WTC11 (cell line): Measurements from ENCODE around the gene PSKH1. TPM values are rescaled to one million over a fixed set of nuclear protein-coding genes. Genes with fewer than 3 reads are reported as not detected.

Experiments used
- ATAC-seq: fragments of 200-7000 bp; cut with Tn5 transposase; 2 replicates; pipeline ENCODE4 v1.10.0; 2021; ENCODE audit warnings: mild to moderate bottlenecking, moderate library complexity
- CTCF ChIA-PET: fragments of 300-600 bp; sonication (Branson Sonifier 250); formaldehyde crosslinking; loops from one replicate; lab custom pipeline; 2021; ENCODE audit warnings: antibody characterized with exemption; lab: Charles Lee
- POLR2A ChIA-PET: fragments of 350-600 bp; sonication (Branson Sonifier 250); formaldehyde crosslinking; loops from one replicate; lab custom pipeline; 2021; ENCODE audit warnings: antibody characterized with exemption; lab: Charles Lee
- DNase-seq: peaks from one replicate; pipeline ENCODE4 v3.0.0; 2021; ENCODE audit warnings: low spot score
- H3K27ac Mint-ChIP-seq: 2 replicates; pipeline ENCODE4 v1.8.0; 2021; ENCODE audit warnings: mixed read lengths
- H3K27me3 Mint-ChIP-seq: 2 replicates; pipeline ENCODE4 v1.8.0; 2021; ENCODE audit warnings: low read depth, mild to moderate bottlenecking, moderate library complexity, mixed read lengths
- H3K36me3 Mint-ChIP-seq: 2 replicates; pipeline ENCODE4 v1.8.0; 2021; ENCODE audit warnings: mixed read lengths
- H3K4me1 Mint-ChIP-seq: 2 replicates; pipeline ENCODE4 v1.8.0; 2022; ENCODE audit warnings: mixed read lengths
- H3K4me3 Mint-ChIP-seq: 2 replicates; pipeline ENCODE4 v1.8.0; 2021; ENCODE audit warnings: mild to moderate bottlenecking, moderate library complexity, mixed read lengths
- H3K9me3 Mint-ChIP-seq: 2 replicates; pipeline ENCODE4 v1.8.0; 2021; ENCODE audit warnings: mixed read lengths
- ATF2 ChIP-seq: sonication (generic); formaldehyde crosslinking; IDR thresholded peaks from 2 replicates; pipeline ENCODE4 v1.8.1; 2022; ENCODE audit warnings: low read depth, missing genetic modification reagents, borderline replicate concordance
- FOXP1 ChIP-seq: sonication (generic); formaldehyde crosslinking; IDR thresholded peaks from 2 replicates; pipeline ENCODE4 v1.8.0; 2022; ENCODE audit warnings: missing genetic modification reagents, mild to moderate bottlenecking, moderate library complexity, borderline replicate concordance
- GTF2I ChIP-seq: fragments of 250-450 bp; sonication (Bioruptor Pico); conservative IDR thresholded peaks from 2 replicates; pipeline ENCODE4 v1.4.0; 2021; ENCODE audit warnings: mild to moderate bottlenecking
- JAZF1 ChIP-seq: fragments of 250-450 bp; sonication (Bioruptor Pico); IDR thresholded peaks from 2 replicates; pipeline ENCODE4 v1.9.0; 2021; ENCODE audit warnings: moderate library complexity, mild to moderate bottlenecking, inconsistent platforms
- MXD4 ChIP-seq: fragments of 250-450 bp; sonication (Bioruptor Pico); IDR thresholded peaks from 2 replicates; pipeline ENCODE4 v1.8.0; 2021; ENCODE audit warnings: mild to moderate bottlenecking, moderate library complexity, borderline replicate concordance
- NFATC4 ChIP-seq: fragments of 250-450 bp; sonication (Bioruptor Pico); IDR thresholded peaks from 2 replicates; pipeline ENCODE4 v1.9.0; 2021; ENCODE audit warnings: mild to moderate bottlenecking
- NFYB ChIP-seq: sonication (generic); formaldehyde crosslinking; conservative IDR thresholded peaks from 2 replicates; pipeline ENCODE4 v1.8.0; 2022; ENCODE audit warnings: low read depth, missing genetic modification reagents
- NR1H2 ChIP-seq: sonication (generic); formaldehyde crosslinking; IDR thresholded peaks from 2 replicates; pipeline ENCODE4 v1.9.0; 2021; ENCODE audit warnings: mild to moderate bottlenecking, moderate library complexity, missing genetic modification reagents
- NR2C2 ChIP-seq: sonication (generic); formaldehyde crosslinking; IDR thresholded peaks from 2 replicates; pipeline ENCODE4 v1.8.0; 2022; ENCODE audit warnings: mild to moderate bottlenecking, missing genetic modification reagents
- PRDM15 ChIP-seq: sonication (generic); formaldehyde crosslinking; IDR thresholded peaks from 2 replicates; pipeline ENCODE4 v1.8.0; 2022; ENCODE audit warnings: missing genetic modification reagents
- RELA ChIP-seq: sonication (generic); formaldehyde crosslinking; IDR thresholded peaks from 2 replicates; pipeline ENCODE4 v1.8.1; 2022; ENCODE audit warnings: missing genetic modification reagents, mild to moderate bottlenecking, borderline replicate concordance
- SOX15 ChIP-seq: fragments of 250-450 bp; sonication (Bioruptor Pico); IDR thresholded peaks from 2 replicates; pipeline ENCODE4 v1.9.0; 2021; ENCODE audit warnings: mild to moderate bottlenecking
- SP1 ChIP-seq: sonication (generic); formaldehyde crosslinking; conservative IDR thresholded peaks from 2 replicates; pipeline ENCODE4 v1.8.1; 2022; ENCODE audit warnings: missing genetic modification reagents
- ZNF219 ChIP-seq: sonication (generic); formaldehyde crosslinking; IDR thresholded peaks from 2 replicates; pipeline ENCODE4 v1.8.0; 2023; ENCODE audit warnings: missing genetic modification reagents, mild to moderate bottlenecking, borderline replicate concordance
- ZNF263 ChIP-seq: sonication (generic); formaldehyde crosslinking; IDR thresholded peaks from 2 replicates; pipeline ENCODE4 v1.8.1; 2022; ENCODE audit warnings: low read depth, mild to moderate bottlenecking, moderate library complexity, missing genetic modification reagents
- ZNF416 ChIP-seq: fragments of 250-450 bp; sonication (Bioruptor Pico); IDR thresholded peaks from 2 replicates; pipeline ENCODE4 v1.9.0; 2021; ENCODE audit warnings: mild to moderate bottlenecking, inconsistent platforms
- total RNA-seq: library from RNA; stranded (reverse); gene quantifications from 3 replicates; pipeline ENCODE4 v1.2.3, GENCODE V29; 2021
- TF ChIP-seq, protein P1 (sequence below): fragments of 200-600 bp; IDR thresholded peaks from 2 replicates; pipeline ENCODE4 v1.8.0; 2022; ENCODE audit warnings: antibody characterized with exemption
- TF ChIP-seq, protein P2 (sequence below): fragments of 250-450 bp; sonication (Bioruptor Pico); IDR thresholded peaks from 2 replicates; pipeline ENCODE4 v1.8.0; 2021; ENCODE audit warnings: mild to moderate bottlenecking
- TF ChIP-seq, protein P3 (sequence below): sonication (generic); formaldehyde crosslinking; IDR thresholded peaks from 2 replicates; pipeline ENCODE4 v1.8.0; 2022; ENCODE audit warnings: mild to moderate bottlenecking, missing genetic modification reagents
- TF ChIP-seq, protein P4 (sequence below): sonication (generic); formaldehyde crosslinking; IDR thresholded peaks from 2 replicates; pipeline ENCODE4 v1.8.1; 2023; ENCODE audit warnings: mild to moderate bottlenecking, missing genetic modification reagents

The PSKH1 gene
- total RNA-seq, 1 experiment from 2014 or later: 32.6 TPM

GRCh38 chr16:67948015-67948414, 55.0 kb downstream of the PSKH1 start (continued):
- no peak for TF ChIP-seq PRDM15 (CRISPR knock-in tag)
- TF ChIP-seq, all 79 proteins: peak for 0

GRCh38 chr16:67949645-67950044, 56.6 kb downstream of the PSKH1 start:
- ChIA-PET POLR2A (no interaction called here), CTCF (interaction anchor here (1.0 to 1.1 kb wide), 3 partner anchors 66 to 133 kb away, joined by 3 read pairs; no protein-coding TSS in a partner anchor)
- Mint-ChIP-seq H3K27me3 (no peaks in the 10 kb centered on the region), H3K4me3 (no peak overlapping the region), H3K36me3 (peaks cover 44% of the 10 kb centered on the region), H3K4me1 (no peaks in the 10 kb centered on the region), H3K27ac (no peak overlapping the region), H3K9me3 (no peaks in the 10 kb centered on the region)
- ATAC-seq: no peak
- TF ChIP-seq MXD4 (CRISPR knock-in tag) (no peak), FOXP1 (CRISPR knock-in tag) (no peak), JAZF1 (no peak), NR2C2 (CRISPR knock-in tag) (no peak), NR1H2 (CRISPR knock-in tag) (no peak)
- TF ChIP-seq, protein P1, sequence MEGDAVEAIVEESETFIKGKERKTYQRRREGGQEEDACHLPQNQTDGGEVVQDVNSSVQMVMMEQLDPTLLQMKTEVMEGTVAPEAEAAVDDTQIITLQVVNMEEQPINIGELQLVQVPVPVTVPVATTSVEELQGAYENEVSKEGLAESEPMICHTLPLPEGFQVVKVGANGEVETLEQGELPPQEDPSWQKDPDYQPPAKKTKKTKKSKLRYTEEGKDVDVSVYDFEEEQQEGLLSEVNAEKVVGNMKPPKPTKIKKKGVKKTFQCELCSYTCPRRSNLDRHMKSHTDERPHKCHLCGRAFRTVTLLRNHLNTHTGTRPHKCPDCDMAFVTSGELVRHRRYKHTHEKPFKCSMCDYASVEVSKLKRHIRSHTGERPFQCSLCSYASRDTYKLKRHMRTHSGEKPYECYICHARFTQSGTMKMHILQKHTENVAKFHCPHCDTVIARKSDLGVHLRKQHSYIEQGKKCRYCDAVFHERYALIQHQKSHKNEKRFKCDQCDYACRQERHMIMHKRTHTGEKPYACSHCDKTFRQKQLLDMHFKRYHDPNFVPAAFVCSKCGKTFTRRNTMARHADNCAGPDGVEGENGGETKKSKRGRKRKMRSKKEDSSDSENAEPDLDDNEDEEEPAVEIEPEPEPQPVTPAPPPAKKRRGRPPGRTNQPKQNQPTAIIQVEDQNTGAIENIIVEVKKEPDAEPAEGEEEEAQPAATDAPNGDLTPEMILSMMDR: no peak
- TF ChIP-seq, protein P2, sequence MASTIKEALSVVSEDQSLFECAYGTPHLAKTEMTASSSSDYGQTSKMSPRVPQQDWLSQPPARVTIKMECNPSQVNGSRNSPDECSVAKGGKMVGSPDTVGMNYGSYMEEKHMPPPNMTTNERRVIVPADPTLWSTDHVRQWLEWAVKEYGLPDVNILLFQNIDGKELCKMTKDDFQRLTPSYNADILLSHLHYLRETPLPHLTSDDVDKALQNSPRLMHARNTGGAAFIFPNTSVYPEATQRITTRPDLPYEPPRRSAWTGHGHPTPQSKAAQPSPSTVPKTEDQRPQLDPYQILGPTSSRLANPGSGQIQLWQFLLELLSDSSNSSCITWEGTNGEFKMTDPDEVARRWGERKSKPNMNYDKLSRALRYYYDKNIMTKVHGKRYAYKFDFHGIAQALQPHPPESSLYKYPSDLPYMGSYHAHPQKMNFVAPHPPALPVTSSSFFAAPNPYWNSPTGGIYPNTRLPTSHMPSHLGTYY (CRISPR knock-in tag): no peak
- DNase-seq: no peak

DNA sequence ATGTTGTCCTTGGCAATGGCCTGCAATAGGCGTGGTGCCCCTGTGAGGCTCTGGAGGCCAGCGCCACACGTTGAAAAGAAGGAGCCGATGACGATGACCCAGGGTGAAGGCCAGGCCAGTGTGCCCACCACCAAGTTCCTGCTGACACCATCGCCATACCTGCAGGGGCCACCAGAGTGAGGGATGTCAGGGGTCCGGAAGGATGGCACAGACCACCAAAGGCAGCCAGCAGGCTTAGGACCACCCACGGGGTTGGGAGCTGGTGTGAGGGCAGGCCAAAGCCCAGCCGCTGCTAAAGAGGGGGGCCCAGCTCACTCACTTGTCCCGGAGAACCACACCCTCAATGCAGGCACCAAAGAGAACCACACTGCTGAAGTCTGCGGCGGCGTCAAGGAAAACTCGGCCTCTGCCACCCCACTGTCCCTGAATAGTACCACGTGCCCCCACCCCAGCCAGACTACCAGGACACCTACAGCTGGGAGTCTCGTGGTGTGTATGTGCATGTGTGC, 57.3 kb downstream of the PSKH1 start:
- H3K4me1 Mint-ChIP-seq: no peaks in the 10 kb centered on the region
- no peak overlapping the region for H3K27ac Mint-ChIP-seq
- ChIA-PET POLR2A (no interaction called here), CTCF (interaction anchor here (1.1 kb wide), 3 partner anchors 8 to 134 kb away, joined by 3 to 4 read pairs (median 3); no protein-coding TSS in a partner anchor)
- H3K9me3 Mint-ChIP-seq: no peaks in the 10 kb centered on the region
- H3K27me3 Mint-ChIP-seq: no peaks in the 10 kb centered on the region
- no peak for ATAC-seq
- no peak overlapping the region for H3K4me3 Mint-ChIP-seq
- no peak for DNase-seq
- no peak for TF ChIP-seq ATF2
- no peak for TF ChIP-seq SOX15 (CRISPR knock-in tag)
- no peak for TF ChIP-seq ZNF219
- TF ChIP-seq, all 79 proteins: peak for 0
- H3K36me3 Mint-ChIP-seq: peaks cover 46% of the 10 kb centered on the region

DNA sequence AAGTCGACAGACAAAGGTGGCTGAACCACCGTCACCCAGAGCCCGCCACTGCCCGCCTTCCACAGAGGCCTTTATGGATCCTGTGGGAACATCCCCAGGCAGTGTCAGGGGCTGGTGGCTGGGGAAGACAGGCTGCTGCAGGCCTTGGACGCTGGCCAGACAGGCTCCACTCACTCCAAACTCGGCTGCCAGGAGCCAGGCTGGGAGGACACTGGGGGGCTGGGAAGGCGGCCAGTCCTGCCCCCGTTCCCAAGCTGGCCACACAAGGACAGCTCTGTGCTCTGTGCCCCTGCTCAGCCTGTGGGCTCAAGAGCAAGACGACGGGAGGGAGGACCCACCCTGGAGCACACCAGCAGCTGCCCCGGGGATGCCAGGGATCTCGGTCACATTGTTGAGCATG, 58.4 kb downstream of the PSKH1 start:
- peaks cover 40% of the 10 kb centered on the region for H3K36me3 Mint-ChIP-seq
- CTCF ChIA-PET: interaction anchor here (0.7 kb wide), 1 partner anchor 11 kb away, joined by 3 read pairs; no protein-coding TSS in a partner anchor
- ATAC-seq: no peak
- no peak overlapping the region for H3K27ac Mint-ChIP-seq
- no peaks in the 10 kb centered on the region for H3K27me3 Mint-ChIP-seq
- H3K9me3 Mint-ChIP-seq: no peaks in the 10 kb centered on the region
- no peak for DNase-seq
- H3K4me1 Mint-ChIP-seq: no peaks in the 10 kb centered on the region
- H3K4me3 Mint-ChIP-seq: no peak overlapping the region
- POLR2A ChIA-PET: no interaction called here
- TF ChIP-seq NFYB (CRISPR knock-in tag): no peak
- no peak for TF ChIP-seq ZNF416 (CRISPR knock-in tag)
- no peak for TF ChIP-seq NFATC4 (CRISPR knock-in tag)
- TF ChIP-seq, protein P3, sequence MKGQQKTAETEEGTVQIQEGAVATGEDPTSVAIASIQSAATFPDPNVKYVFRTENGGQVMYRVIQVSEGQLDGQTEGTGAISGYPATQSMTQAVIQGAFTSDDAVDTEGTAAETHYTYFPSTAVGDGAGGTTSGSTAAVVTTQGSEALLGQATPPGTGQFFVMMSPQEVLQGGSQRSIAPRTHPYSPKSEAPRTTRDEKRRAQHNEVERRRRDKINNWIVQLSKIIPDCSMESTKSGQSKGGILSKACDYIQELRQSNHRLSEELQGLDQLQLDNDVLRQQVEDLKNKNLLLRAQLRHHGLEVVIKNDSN (CRISPR knock-in tag): no peak
- no peak for TF ChIP-seq ZNF263 (CRISPR knock-in tag)
- TF ChIP-seq, protein P4, sequence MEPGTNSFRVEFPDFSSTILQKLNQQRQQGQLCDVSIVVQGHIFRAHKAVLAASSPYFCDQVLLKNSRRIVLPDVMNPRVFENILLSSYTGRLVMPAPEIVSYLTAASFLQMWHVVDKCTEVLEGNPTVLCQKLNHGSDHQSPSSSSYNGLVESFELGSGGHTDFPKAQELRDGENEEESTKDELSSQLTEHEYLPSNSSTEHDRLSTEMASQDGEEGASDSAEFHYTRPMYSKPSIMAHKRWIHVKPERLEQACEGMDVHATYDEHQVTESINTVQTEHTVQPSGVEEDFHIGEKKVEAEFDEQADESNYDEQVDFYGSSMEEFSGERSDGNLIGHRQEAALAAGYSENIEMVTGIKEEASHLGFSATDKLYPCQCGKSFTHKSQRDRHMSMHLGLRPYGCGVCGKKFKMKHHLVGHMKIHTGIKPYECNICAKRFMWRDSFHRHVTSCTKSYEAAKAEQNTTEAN (CRISPR knock-in tag): no peak
- TF ChIP-seq RELA (CRISPR knock-in tag): no peak
- no peak for TF ChIP-seq SP1 (CRISPR knock-in tag)
- no peak for TF ChIP-seq GTF2I (CRISPR knock-in tag)
